GM12865 (cell line): Measurements from ENCODE around the gene MBNL3.
"Not testable (repeated sequence)": the region's sequence is repeated elsewhere in the genome, so short reads cannot be mapped to it uniquely, and the experiment has no call there.

ENCODE experiments used
- DNase-seq: peaks from one replicate; pipeline ENCODE4 v3.0.0; 2010; ENCODE audit warnings: low read depth
- H3K4me3 ChIP-seq: 2 replicates; pipeline ENCODE4 v1.5.1; 2011; ENCODE audit warnings: mild to moderate bottlenecking, low read depth, low read length, control low read depth
- CTCF ChIP-seq: IDR thresholded peaks from 2 replicates; pipeline ENCODE4 v1.5.1; 2011; ENCODE audit warnings: low read length, control low read depth, low read depth, inconsistent platforms; ENCODE audit not compliant: insufficient read depth; ENCODE audit errors: missing control alignments

Gene MBNL3

GRCh38 chrX:132336172-132336571, 152.7 kb downstream of the MBNL3 start:
- TF ChIP-seq CTCF, result no peak
- no peak overlapping the region for H3K4me3 ChIP-seq
- no peak for DNase-seq

- no peak for TF ChIP-seq CTCF
- no peak overlapping the region for H3K4me3 ChIP-seq
- peak; percentile 27 for DNase-seq
Measured at GRCh38 chrX:132333351-132333750, 155.5 kb downstream of the MBNL3 start.

GRCh38 chrX:132331532-132331931, 157.3 kb downstream of the MBNL3 start:
- H3K4me3 ChIP-seq, result no peak overlapping the region
- no peak for TF ChIP-seq CTCF
- DNase-seq, result no peak

GRCh38 chrX:132331000-132331399, 157.8 kb downstream of the MBNL3 start:
- no peak for DNase-seq
- no peak overlapping the region for H3K4me3 ChIP-seq
- TF ChIP-seq CTCF, result no peak

- no peak for DNase-seq
- no peak for TF ChIP-seq CTCF
- H3K4me3 ChIP-seq, result no peak overlapping the region
Measured at GRCh38 chrX:132330156-132330729, 158.6 kb downstream of the MBNL3 start.

- H3K4me3 ChIP-seq, DNase-seq: not testable (repeated sequence)
Measured at GRCh38 chrX:132326960-132327359, 161.9 kb downstream of the MBNL3 start.
